T-helper 2 cell treated with Interferon-gamma antibody and Interleukin-4, amounts not matched to agents 5 μg/mL and 100 μg/mL, for 36 hours (primary cell): Measurements from ENCODE around the gene BMP7.

Source experiments
- DNase-seq: peaks from one replicate; pipeline ENCODE4 v3.0.0; 2021; ENCODE audit warnings: low spot score
- H3K27ac Mint-ChIP-seq: one replicate; pipeline ENCODE4 v1.8.0; 2021; ENCODE audit warnings: mild to moderate bottlenecking, mixed read lengths
- H3K27me3 Mint-ChIP-seq: one replicate; pipeline ENCODE4 v1.8.0; 2021; ENCODE audit warnings: low read depth, mixed read lengths
- H3K36me3 Mint-ChIP-seq: one replicate; pipeline ENCODE4 v1.8.0; 2021; ENCODE audit warnings: low read depth, mixed read lengths
- H3K4me1 Mint-ChIP-seq: one replicate; pipeline ENCODE4 v1.8.0; 2021; ENCODE audit warnings: low read depth, mixed read lengths
- H3K4me3 Mint-ChIP-seq: one replicate; pipeline ENCODE4 v1.8.0; 2022; ENCODE audit warnings: mild to moderate bottlenecking, moderate library complexity, mixed read lengths
- H3K9me3 Mint-ChIP-seq: one replicate; pipeline ENCODE4 v1.8.0; 2021; ENCODE audit warnings: mixed read lengths

BMP7 gene

DNA sequence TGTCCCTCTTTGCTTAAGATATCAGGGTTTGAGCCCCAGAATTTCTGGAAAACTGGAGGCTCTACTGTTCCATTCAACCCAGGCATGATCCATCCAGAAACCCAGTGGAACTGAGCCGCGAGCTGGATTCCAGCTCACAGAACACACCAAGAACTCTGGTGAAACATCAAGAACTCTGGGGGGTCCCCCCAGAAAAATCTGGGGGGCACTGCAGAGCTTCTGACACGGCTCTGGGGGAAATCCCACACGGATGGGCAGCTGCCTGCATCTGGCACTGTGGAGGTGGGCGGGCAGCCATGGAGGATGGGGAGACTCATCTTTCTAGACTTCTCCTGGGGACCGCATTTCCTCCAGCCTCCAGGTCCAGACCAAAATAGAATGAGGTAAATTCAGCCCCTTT is 51.0 kb downstream of the BMP7 start:
- Mint-ChIP-seq H3K27ac (no peak overlapping the region), H3K4me3 (no peak overlapping the region), H3K36me3 (no peaks in the 10 kb centered on the region), H3K27me3 (peaks cover 7% of the 10 kb centered on the region), H3K9me3 (no peaks in the 10 kb centered on the region), H3K4me1 (no peaks in the 10 kb centered on the region)
- no peak for DNase-seq

DNA sequence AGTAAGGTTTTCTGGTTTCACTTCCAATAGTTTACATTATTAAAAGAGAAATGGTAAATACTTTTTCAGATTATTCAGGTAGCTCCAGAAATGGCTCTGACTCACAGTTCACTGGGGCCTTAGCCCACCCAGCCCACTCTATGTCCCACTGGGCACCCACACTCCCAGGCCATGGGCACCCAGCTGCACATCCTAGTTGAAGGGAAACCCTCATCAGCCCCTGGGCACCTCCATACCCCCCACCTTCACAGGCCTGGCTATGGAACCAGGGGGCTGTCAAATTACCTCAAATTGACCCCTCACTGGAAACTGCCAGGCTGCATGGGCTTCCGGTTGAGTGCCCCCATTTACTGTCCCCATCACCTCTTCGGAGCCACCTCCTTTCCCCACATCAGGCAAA is 51.5 kb downstream of the BMP7 start:
- Mint-ChIP-seq H3K4me1 (no peaks in the 10 kb centered on the region), H3K9me3 (no peaks in the 10 kb centered on the region), H3K27ac (no peak overlapping the region), H3K4me3 (no peak overlapping the region), H3K36me3 (no peaks in the 10 kb centered on the region), H3K27me3 (peaks cover 7% of the 10 kb centered on the region)
- DNase-seq, result no peak

DNA sequence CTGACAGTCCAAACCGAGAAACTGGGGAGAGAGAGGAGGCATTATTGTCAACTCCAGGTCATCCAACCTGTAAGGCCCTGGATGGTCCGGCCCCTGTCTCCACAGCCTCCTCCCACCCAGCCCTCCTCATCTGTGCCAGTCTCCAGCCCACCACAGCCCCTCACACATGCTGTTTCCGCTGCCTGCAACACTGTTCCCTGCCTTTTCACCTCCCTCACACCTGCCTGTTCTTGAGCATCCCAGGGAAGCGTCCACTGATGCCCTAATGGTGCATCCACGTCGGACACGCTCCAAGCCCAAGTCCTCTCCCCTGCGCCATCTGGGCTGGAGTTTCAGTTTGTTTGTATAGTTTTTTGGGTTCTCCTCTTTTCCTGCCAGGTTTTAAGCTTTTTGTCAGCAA is 52.0 kb downstream of the BMP7 start:
- Mint-ChIP-seq H3K9me3 (no peaks in the 10 kb centered on the region), H3K4me1 (no peaks in the 10 kb centered on the region), H3K4me3 (no peak overlapping the region), H3K27me3 (peaks cover 7% of the 10 kb centered on the region), H3K27ac (no peak overlapping the region), H3K36me3 (no peaks in the 10 kb centered on the region)
- DNase-seq, result no peak

DNA sequence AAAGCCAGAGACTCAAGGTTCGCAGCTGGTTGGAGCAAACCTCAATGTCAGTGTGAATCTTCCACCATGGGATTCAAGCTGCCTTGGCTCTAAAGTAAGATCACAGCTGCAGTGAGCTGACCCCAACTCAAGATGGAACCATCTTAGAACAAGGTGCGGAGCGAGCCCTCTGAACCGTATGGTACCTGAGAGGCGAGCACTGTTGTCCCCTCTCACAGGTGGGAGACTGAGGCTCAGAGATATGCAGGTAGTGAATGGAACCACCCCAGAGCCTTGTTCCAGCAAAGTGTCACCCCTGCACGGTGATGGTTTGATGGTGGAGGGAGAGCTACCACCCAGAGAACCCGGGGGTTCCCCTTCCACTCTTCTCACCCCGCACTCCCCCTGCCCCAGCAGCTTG is 52.5 kb downstream of the BMP7 start:
- H3K27me3 Mint-ChIP-seq, result peaks cover 7% of the 10 kb centered on the region
- no peaks in the 10 kb centered on the region for H3K9me3 Mint-ChIP-seq
- H3K4me3 Mint-ChIP-seq, result no peak overlapping the region
- DNase-seq, result no peak
- H3K4me1 Mint-ChIP-seq, result no peaks in the 10 kb centered on the region
- no peak overlapping the region for H3K27ac Mint-ChIP-seq
- H3K36me3 Mint-ChIP-seq, result no peaks in the 10 kb centered on the region

DNA sequence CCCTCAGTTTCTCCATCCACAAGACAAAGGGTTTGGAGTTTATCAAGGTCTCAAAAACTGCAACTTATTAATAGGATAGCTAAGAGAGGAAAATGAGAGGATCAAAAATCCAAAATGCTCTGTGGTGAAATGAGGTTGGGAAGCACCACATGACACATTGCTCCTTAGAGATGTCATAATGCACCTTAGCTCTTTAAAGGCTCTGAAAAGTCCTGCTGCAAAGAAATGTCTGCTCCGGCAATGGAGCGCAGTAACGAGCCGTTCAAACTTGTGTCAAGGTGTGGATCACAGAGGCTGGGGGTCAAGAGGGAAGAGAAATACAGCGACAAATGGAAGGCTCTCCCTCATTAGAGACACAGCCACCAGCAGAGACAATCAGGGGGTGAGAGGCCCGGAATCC is 53.1 kb downstream of the BMP7 start:
- no peaks in the 10 kb centered on the region for H3K36me3 Mint-ChIP-seq
- no peak overlapping the region for H3K27ac Mint-ChIP-seq

DNA sequence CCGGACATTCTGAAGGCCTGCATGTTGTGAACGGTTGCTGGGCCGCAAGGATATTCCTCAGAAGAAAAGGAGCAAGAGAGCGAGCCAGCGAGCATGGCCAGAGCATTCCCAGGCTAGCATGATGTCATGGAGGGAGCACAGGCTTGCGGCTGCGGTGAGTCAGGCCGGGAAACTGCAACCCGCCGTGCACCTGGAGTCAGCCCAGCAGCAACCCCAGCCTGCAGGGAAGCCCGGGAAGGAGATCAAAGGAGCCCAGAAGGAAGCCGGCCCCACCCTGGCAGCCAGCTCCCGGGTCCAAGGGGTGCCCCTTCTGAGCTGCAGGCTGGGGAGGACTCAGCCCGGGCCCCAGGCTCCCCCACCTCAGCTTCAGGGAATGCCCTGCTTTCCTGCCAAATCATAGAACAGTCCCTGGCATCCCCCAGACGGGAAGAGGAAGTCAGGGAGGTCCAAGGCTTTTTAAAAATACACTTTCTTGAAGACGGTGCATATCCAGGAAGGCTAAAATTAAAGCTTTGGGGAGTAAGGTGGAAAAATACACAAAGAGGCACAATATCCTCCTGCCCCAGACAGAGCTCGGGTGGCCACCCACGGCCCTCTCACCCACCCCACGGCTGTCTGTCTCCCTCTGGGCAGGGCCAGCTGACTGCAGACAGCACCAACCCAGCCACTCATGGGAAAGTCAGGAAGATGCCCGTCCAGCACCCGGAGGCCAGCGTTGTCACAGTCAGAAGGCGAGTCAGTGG is 53.7 kb downstream of the BMP7 start:
- DNase-seq, result no peak
- Mint-ChIP-seq H3K4me3 (no peak overlapping the region), H3K4me1 (no peaks in the 10 kb centered on the region), H3K9me3 (no peaks in the 10 kb centered on the region), H3K27ac (no peak overlapping the region), H3K27me3 (peaks cover 7% of the 10 kb centered on the region), H3K36me3 (no peaks in the 10 kb centered on the region)

More for the DNA sequence above, 53.1 kb downstream of the BMP7 start:
- H3K27me3 Mint-ChIP-seq, result peaks cover 7% of the 10 kb centered on the region
- H3K4me3 Mint-ChIP-seq, result no peak overlapping the region
- H3K4me1 Mint-ChIP-seq, result no peaks in the 10 kb centered on the region
- H3K9me3 Mint-ChIP-seq, result no peaks in the 10 kb centered on the region
- DNase-seq, result no peak

DNA sequence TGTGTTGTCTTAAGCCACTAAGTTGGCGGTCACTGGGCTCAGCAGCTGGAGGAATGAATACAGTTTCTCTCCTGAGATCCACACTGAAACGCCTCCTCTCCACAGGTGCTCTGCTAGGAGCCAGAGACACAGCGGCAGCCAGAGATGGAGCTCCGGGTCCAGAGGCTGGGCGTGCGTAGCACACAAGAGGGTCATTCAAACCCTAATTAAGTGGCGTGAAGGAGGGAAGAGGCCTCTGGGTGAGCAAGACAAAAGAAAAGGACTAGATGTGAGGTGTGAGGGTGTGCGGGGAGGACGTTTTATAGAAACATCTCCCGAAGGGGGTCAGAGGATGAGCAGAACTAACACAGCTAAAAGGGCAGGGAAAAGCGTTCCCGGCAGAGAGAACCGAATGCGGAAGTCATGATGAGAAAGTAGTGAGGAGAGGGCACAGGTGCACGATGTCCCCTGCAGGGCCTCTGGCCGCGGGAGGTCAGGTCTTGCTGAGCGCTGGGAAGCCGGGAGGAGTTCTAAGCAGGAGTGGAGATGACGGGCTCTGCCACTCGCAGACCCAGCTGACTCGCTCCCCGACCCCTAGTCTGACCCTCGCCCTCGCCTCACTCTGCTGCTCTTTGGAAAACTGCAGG is 54.4 kb downstream of the BMP7 start:
- no peaks in the 10 kb centered on the region for H3K4me1 Mint-ChIP-seq
- H3K4me3 Mint-ChIP-seq, result no peak overlapping the region
- peaks cover 3% of the 10 kb centered on the region for H3K9me3 Mint-ChIP-seq
- no peak for DNase-seq
- no peak overlapping the region for H3K27ac Mint-ChIP-seq
- H3K36me3 Mint-ChIP-seq, result no peaks in the 10 kb centered on the region
- peaks cover 7% of the 10 kb centered on the region for H3K27me3 Mint-ChIP-seq

DNA sequence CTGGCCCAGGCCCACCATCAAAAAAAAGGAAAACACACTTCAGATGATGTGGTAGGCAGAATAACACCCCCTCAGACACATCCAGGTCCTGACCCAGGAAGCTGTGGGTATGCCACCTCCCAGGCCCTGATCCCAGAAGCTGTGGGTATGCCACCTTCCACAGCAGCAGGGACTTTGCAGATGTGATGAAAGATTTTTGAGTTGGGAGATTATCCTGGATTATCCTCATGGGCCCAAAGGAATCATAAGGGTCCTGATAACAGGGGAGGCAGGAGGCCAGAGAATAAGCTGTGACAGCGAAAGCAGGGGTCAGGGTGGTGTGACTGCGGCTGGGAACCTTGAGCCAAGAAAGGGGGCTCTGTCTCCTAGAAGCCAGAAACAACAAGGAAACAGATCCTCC is 55.0 kb downstream of the BMP7 start:
- H3K27ac Mint-ChIP-seq, result no peak overlapping the region
- no peak overlapping the region for H3K4me3 Mint-ChIP-seq
- H3K27me3 Mint-ChIP-seq, result peaks cover 7% of the 10 kb centered on the region
- no peak for DNase-seq
- H3K9me3 Mint-ChIP-seq, result peaks cover 5% of the 10 kb centered on the region
- H3K4me1 Mint-ChIP-seq, result no peaks in the 10 kb centered on the region
- H3K36me3 Mint-ChIP-seq, result no peaks in the 10 kb centered on the region

DNA sequence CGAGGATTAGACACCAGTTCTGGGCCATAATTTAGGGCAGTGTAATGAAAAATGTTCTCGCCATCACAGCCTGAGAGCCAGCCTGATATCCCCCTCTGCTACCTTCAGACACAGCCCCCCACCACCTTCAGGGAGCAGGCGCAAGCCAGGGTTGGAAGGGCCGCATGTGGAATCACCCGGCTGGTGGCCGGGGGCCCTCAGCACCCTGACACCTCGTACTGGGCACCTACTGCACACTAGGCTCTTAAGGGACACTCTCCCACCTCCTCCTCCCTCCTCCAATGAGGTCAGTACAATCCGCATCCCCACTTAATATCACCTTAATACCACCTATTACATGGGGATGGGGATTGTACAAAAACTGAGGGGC is 55.5 kb downstream of the BMP7 start:
- Mint-ChIP-seq H3K27ac (no peak overlapping the region), H3K27me3 (peaks cover 7% of the 10 kb centered on the region), H3K36me3 (no peaks in the 10 kb centered on the region), H3K4me1 (no peaks in the 10 kb centered on the region), H3K9me3 (peaks cover 5% of the 10 kb centered on the region), H3K4me3 (no peak overlapping the region)
- DNase-seq, result no peak

DNA sequence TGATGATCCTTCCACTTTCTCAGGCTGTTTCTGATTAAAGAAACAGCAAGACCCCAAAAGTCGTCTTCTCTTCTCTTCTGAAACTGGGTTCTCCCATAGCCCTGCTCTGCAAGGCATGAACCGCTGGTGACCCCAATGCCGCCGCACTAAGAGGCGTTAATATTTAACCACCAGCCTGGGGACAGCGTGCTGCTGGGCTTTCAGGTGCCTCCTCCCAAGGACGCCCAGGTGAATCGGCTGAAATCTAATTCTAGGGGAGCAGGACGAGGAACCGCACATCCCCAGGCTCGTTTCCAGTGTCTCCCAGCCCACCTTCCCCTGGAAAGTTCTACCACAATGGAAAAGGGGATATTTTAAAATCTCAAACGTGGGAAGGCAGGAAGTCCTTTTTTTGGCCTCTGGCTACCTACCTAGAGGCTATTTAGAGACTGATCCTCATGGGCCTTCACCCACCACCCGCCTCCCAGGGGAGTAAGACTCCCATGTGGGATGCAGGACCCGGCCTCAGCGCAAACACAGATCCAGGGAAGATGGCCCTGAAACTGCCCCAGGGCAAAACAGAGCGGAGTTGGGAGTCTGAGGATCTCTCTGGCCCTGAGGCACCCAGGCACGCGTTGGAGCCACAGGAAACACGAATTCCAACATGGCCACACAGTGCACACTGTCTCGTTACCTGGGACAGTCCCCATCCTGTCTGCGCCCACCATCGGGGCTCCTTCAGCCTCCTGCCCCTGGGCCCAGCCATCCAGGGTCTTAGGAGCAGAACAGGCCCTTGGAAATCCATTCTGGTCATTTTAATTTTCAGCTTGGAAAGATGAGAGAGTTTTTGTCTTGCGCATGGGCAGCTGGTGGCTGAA is 56.2 kb downstream of the BMP7 start:
- Mint-ChIP-seq H3K4me3 (no peak overlapping the region), H3K9me3 (peaks cover 5% of the 10 kb centered on the region), H3K36me3 (no peaks in the 10 kb centered on the region), H3K4me1 (no peaks in the 10 kb centered on the region), H3K27ac (no peak overlapping the region), H3K27me3 (peaks cover 7% of the 10 kb centered on the region)
- no peak for DNase-seq

DNA sequence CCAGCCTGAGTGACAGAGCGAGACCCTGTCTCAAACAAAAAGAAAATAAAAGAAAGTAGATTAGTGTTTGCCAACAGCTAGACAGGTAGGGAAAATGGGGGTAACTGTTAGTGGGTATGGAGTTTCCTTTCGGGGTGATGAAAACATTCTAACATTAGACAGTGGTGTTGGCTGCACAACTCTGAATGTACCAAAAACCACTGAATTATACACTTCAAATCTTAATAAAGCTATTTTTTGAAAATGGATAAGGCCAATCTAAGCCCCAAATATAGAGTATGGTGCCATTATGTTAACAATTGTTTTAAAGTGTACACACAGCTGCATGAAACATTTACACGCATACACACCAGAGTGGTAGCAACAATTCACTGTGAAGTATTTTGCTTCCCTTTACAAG is 57.0 kb downstream of the BMP7 start:
- Mint-ChIP-seq H3K27ac (no peak overlapping the region), H3K9me3 (peaks cover 5% of the 10 kb centered on the region), H3K4me3 (no peak overlapping the region), H3K4me1 (no peaks in the 10 kb centered on the region), H3K36me3 (no peaks in the 10 kb centered on the region), H3K27me3 (peaks cover 7% of the 10 kb centered on the region)
- DNase-seq, result no peak

DNA sequence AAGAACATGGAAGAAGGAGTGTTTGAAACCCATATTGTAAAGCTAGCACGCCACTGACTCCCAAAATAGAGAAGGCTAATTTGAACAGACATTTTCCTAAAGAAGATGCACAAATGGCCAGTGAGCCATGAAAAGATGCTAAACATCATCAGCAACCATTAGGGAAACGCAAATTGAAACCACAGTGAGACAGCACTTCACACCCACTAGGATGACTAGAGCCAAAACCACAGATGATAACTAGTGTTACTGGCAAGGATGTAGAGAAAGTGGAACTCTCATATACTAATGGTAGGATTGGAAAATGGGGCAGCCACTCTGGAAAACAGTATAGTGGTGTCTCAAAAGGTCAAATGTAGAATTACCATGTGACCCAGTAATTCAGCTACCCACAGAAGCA is 58.2 kb downstream of the BMP7 start:
- no peaks in the 10 kb centered on the region for H3K4me1 Mint-ChIP-seq
- H3K27me3 Mint-ChIP-seq, result peaks cover 7% of the 10 kb centered on the region
- no peaks in the 10 kb centered on the region for H3K36me3 Mint-ChIP-seq
- peaks cover 5% of the 10 kb centered on the region for H3K9me3 Mint-ChIP-seq
- no peak for DNase-seq
- H3K4me3 Mint-ChIP-seq, result no peak overlapping the region
- H3K27ac Mint-ChIP-seq, result no peak overlapping the region

DNA sequence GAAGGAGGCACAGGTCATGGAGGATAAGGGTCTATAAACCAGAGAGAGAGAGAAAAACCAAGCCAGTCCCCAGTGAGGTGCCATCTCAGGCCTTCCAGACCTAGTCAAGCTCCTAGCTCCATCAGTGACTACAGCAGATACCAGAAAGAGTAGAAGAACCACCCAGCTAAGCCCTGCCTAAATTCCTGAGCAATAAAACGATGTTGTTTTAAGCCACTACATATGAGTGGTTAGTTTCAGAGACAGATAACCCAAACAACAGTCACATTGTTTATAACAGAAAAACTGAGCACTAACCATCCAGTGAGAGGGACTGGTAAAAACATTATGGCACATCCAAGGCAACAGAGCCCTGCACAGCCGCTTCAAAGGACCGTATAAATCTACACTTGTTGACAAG is 59.2 kb downstream of the BMP7 start:
- Mint-ChIP-seq H3K36me3 (no peaks in the 10 kb centered on the region), H3K4me3 (no peak overlapping the region), H3K27ac (no peak overlapping the region), H3K27me3 (peaks cover 4% of the 10 kb centered on the region), H3K4me1 (no peaks in the 10 kb centered on the region), H3K9me3 (peaks cover 5% of the 10 kb centered on the region)
- DNase-seq, result no peak

DNA sequence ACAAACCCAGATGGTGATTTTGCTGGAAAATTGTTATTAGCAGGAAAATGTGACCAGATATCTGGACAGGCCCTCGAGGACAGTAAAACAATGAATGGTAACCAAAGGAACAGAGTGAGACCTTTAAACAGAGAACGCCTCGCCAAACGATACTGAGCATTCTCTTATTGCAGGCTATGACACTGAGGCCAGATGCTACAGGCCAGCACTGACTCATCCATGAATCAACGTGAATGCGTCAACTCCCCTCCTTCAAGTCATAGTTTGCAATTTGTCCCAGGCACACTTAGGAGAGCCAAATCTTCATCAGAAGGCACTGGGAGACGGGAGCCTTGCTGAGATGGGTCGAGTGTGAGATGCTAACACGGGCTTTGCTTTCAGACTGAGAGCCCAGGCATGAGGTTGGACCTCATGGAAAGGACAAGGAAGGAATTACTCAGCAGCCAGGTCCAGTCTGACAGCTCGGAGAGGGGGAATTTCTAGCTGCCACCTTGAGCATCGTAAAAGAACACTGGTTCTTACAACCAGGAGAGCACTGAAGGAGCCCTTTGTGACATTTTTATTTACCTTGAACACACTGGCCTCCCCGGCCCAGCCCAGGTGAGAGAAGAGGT is 60.7 kb downstream of the BMP7 start:
- no peak for DNase-seq
- no peaks in the 10 kb centered on the region for H3K36me3 Mint-ChIP-seq
- no peak overlapping the region for H3K4me3 Mint-ChIP-seq
- no peaks in the 10 kb centered on the region for H3K4me1 Mint-ChIP-seq
- H3K27me3 Mint-ChIP-seq, result no peaks in the 10 kb centered on the region
- H3K9me3 Mint-ChIP-seq, result peaks cover 5% of the 10 kb centered on the region
- no peak overlapping the region for H3K27ac Mint-ChIP-seq
